Thoracic aorta (tissue), 2 donors: ENCODE data around the gene SLIT3. TPM values are rescaled to one million over a fixed set of nuclear protein-coding genes. Genes with fewer than 3 reads are reported as not detected.

ENCODE experiments used
- ATAC-seq: fragments of 150-250 bp; one replicate; pipeline ENCODE4 v1.8.0; 2017; ENCODE audit warnings: low read depth; ENCODE audit not compliant: insufficient number of reproducible peaks, low FRiP score
- DNase-seq: peaks from one replicate; pipeline ENCODE4 v3.0.0-alpha.2; 2020; ENCODE audit warnings: low spot score
- H3K27ac ChIP-seq, 2 donors: fragments of 200-600 bp; sonication (generic); 1 replicate in 1 of 2; 2 replicates in 1 of 2; pipeline ENCODE4 v1.5.1; 2016; ENCODE audit warnings: mild to moderate bottlenecking in 2 of 2, moderate library complexity in 2 of 2
- H3K27me3 ChIP-seq: fragments of 200-600 bp; sonication (generic); replicated peaks from 2 replicates; pipeline ENCODE4 v1.6.0; 2016; ENCODE audit warnings: mild to moderate bottlenecking; ENCODE audit not compliant: insufficient read depth
- H3K36me3 ChIP-seq: fragments of 200-600 bp; sonication (generic); one replicate; pipeline ENCODE4 v1.5.1; 2016
- H3K4me1 ChIP-seq, 2 donors: fragments of 200-600 bp; sonication (generic); 1 replicate in 1 of 2; 2 replicates in 1 of 2; pipeline versions ENCODE4 v1.5.1 to v1.6.0; 2016; ENCODE audit warnings: low read depth in 2 of 2, mild to moderate bottlenecking in 1 of 2; ENCODE audit not compliant: control insufficient read depth in 1 of 2
- H3K4me3 ChIP-seq: fragments of 200-600 bp; sonication (generic); 2 replicates; pipeline ENCODE4 v1.5.1; 2016; ENCODE audit warnings: mild to moderate bottlenecking
- H3K9me3 ChIP-seq: fragments of 200-600 bp; sonication (generic); 2 replicates; pipeline ENCODE4 v1.5.1; 2016
- CTCF ChIP-seq: fragments of 200-600 bp; sonication (generic); IDR thresholded peaks from one replicate; pipeline ENCODE4 v1.5.1; 2019; ENCODE audit warnings: antibody characterized with exemption
- total RNA-seq, 2 donors: library from RNA; depleted of rRNA; stranded (reverse); fragments of >200 nt; gene quantifications; one replicate each; pipeline versions ENCODE4 v1.1.0 to v1.2.3, GENCODE V29; 2016

Gene SLIT3
- total RNA-seq, 2 donors from 2014 or later: 80.1 to 86.9 TPM

GRCh38 chr5:168874713-168875380 is 426.1 kb downstream of the SLIT3 start:
- DNase-seq: no peak
- Histone ChIP-seq H3K4me3 (no peak overlapping the region), H3K36me3 (no peaks in the 10 kb centered on the region), H3K4me1 (peaks cover 0 to 8% of the 10 kb centered on the region in 2 donors), H3K27ac (no peak overlapping the region), H3K27me3 (no peaks in the 10 kb centered on the region), H3K9me3 (no peaks in the 10 kb centered on the region)
- no peak for TF ChIP-seq CTCF
- ATAC-seq: no peak

GRCh38 chr5:168872246-168872645 is 428.7 kb downstream of the SLIT3 start:
- Histone ChIP-seq H3K36me3 (no peaks in the 10 kb centered on the region), H3K4me1 (no peaks in the 10 kb centered on the region), H3K4me3 (no peak overlapping the region), H3K27me3 (no peaks in the 10 kb centered on the region), H3K9me3 (no peaks in the 10 kb centered on the region), H3K27ac (no peak overlapping the region)
- DNase-seq: no peak
- no peak for ATAC-seq
- no peak for TF ChIP-seq CTCF

GRCh38 chr5:168870910-168871309 is 430.0 kb downstream of the SLIT3 start:
- DNase-seq (no peak), ATAC-seq (no peak)
- H3K9me3 ChIP-seq: no peaks in the 10 kb centered on the region
- H3K36me3 ChIP-seq: no peaks in the 10 kb centered on the region
- no peaks in the 10 kb centered on the region for H3K27me3 ChIP-seq
- no peak overlapping the region for H3K4me3 ChIP-seq
- TF ChIP-seq CTCF: no peak
- no peak overlapping the region for H3K27ac ChIP-seq
- H3K4me1 ChIP-seq: no peaks in the 10 kb centered on the region

- Histone ChIP-seq H3K27me3 (no peaks in the 10 kb centered on the region), H3K36me3 (no peaks in the 10 kb centered on the region), H3K9me3 (no peaks in the 10 kb centered on the region), H3K4me3 (no peak overlapping the region), H3K27ac (no peak overlapping the region), H3K4me1 (no peaks in the 10 kb centered on the region)
- DNase-seq: no peak
- no peak for TF ChIP-seq CTCF
- no peak for ATAC-seq
Observed at GRCh38 chr5:168869615-168870227, 431.2 kb downstream of the SLIT3 start.

- no peaks in the 10 kb centered on the region for H3K27me3 ChIP-seq
- no peaks in the 10 kb centered on the region for H3K4me1 ChIP-seq
- H3K27ac ChIP-seq: no peak overlapping the region
- no peak overlapping the region for H3K4me3 ChIP-seq
- DNase-seq (no peak), ATAC-seq (no peak)
- TF ChIP-seq CTCF: no peak
- no peaks in the 10 kb centered on the region for H3K9me3 ChIP-seq
- H3K36me3 ChIP-seq: no peaks in the 10 kb centered on the region
Observed at GRCh38 chr5:168867241-168867640, 433.7 kb downstream of the SLIT3 start.
